KMS-11 (cell line): ENCODE data around the gene PPP4R2.
"Not testable (repeated sequence)": the region's sequence is repeated elsewhere in the genome, so short reads cannot be mapped to it uniquely, and the experiment has no call there.

Source experiments
- H2AFZ ChIP-seq: fragments of 200-600 bp; sonication (generic); 2 replicates; pipeline ENCODE4 v1.6.1; 2016; ENCODE audit warnings: antibody characterized with exemption, mixed run types, low read depth
- H3K27ac ChIP-seq: fragments of 200-600 bp; sonication (generic); 2 replicates; pipeline ENCODE4 v1.6.1; 2016; ENCODE audit warnings: mild to moderate bottlenecking, mixed run types
- H3K27me3 ChIP-seq: fragments of 200-600 bp; sonication (generic); 2 replicates; pipeline ENCODE4 v1.6.1; 2017; ENCODE audit warnings: mild to moderate bottlenecking, low read depth, mixed run types, moderate library complexity; ENCODE audit not compliant: insufficient read depth
- H3K36me3 ChIP-seq: fragments of 200-600 bp; sonication (generic); 2 replicates; pipeline ENCODE4 v1.6.1; 2017; ENCODE audit warnings: mild to moderate bottlenecking, mixed run types; ENCODE audit not compliant: insufficient read depth
- H3K4me1 ChIP-seq: fragments of 200-600 bp; sonication (generic); 2 replicates; pipeline ENCODE4 v1.6.1; 2016; ENCODE audit warnings: mild to moderate bottlenecking, low read depth, mixed run types; ENCODE audit not compliant: poor library complexity, severe bottlenecking
- H3K4me2 ChIP-seq: fragments of 200-600 bp; sonication (generic); 2 replicates; pipeline ENCODE4 v1.7.0; 2016; ENCODE audit warnings: mild to moderate bottlenecking, mixed run types
- H3K4me3 ChIP-seq: fragments of 200-600 bp; sonication (generic); IDR thresholded peaks from 2 replicates; pipeline ENCODE4 v1.6.1; 2017; ENCODE audit warnings: low read depth, low read length, mixed read lengths; ENCODE audit not compliant: insufficient read depth
- H3K79me2 ChIP-seq: fragments of 200-600 bp; sonication (generic); 2 replicates; pipeline ENCODE4 v1.6.1; 2016; ENCODE audit warnings: low read depth, mixed run types; ENCODE audit not compliant: insufficient read depth
- H3K9ac ChIP-seq: fragments of 200-600 bp; sonication (generic); 2 replicates; pipeline ENCODE4 v1.6.1; 2016; ENCODE audit warnings: mild to moderate bottlenecking, mixed run types
- H4K20me1 ChIP-seq: fragments of 200-600 bp; sonication (generic); 2 replicates; pipeline ENCODE4 v1.6.1; 2016; ENCODE audit warnings: mild to moderate bottlenecking, mixed run types; ENCODE audit not compliant: insufficient read depth
- TF ChIP-seq, protein P1 (sequence below): fragments of 200-600 bp; sonication (generic); conservative IDR thresholded peaks from 2 replicates; pipeline ENCODE4 v1.6.1; 2017; ENCODE audit warnings: low read depth, mild to moderate bottlenecking, antibody characterized with exemption, low read length, moderate library complexity, mixed read lengths

PPP4R2 gene

DNA sequence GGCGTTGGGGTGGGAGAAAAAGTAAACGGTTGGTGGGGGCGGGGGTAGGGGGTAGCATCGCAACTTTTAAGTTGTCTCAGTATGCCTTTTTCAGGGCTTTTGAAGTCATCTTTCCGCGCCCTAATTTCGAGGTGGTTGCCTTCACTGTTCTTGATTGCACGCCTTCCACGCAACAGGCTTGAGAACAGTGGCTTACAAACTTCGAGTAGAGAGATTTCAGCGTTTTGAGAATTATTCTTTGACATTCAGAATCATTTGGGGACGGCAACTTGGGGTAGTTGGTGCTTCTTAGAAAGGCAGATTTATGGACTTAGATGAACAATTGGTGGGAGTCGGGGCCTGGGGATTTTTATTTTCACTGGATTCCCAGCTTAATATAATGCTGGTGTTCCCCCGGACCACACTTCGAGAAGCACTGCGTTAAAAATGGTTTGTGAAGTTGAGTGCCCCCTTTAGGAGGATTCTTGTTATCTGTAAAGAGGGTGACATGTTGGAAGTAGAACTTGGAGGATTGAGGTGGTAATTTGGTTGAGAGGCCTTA lies 880 bp downstream of the PPP4R2 start:
- Histone ChIP-seq H3K27ac (peak overlapping the region; percentile 92), H3K36me3 (0 out of 2 replicates have a peak, but pooled peaks cover 4% of the 10 kb centered on the region), H3K79me2 (peaks cover 53% of the 10 kb centered on the region), H3K27me3 (no peaks in the 10 kb centered on the region), H3K9ac (peak overlapping the region; percentile 88), H3K4me1 (peaks cover 29% of the 10 kb centered on the region), H2AFZ (peak overlapping the region; percentile 49), H3K4me3 (peak overlapping the region; percentile 37), H3K4me2 (peak overlapping the region; percentile 85), H4K20me1 (no peaks in the 10 kb centered on the region)
- TF ChIP-seq, protein P1, sequence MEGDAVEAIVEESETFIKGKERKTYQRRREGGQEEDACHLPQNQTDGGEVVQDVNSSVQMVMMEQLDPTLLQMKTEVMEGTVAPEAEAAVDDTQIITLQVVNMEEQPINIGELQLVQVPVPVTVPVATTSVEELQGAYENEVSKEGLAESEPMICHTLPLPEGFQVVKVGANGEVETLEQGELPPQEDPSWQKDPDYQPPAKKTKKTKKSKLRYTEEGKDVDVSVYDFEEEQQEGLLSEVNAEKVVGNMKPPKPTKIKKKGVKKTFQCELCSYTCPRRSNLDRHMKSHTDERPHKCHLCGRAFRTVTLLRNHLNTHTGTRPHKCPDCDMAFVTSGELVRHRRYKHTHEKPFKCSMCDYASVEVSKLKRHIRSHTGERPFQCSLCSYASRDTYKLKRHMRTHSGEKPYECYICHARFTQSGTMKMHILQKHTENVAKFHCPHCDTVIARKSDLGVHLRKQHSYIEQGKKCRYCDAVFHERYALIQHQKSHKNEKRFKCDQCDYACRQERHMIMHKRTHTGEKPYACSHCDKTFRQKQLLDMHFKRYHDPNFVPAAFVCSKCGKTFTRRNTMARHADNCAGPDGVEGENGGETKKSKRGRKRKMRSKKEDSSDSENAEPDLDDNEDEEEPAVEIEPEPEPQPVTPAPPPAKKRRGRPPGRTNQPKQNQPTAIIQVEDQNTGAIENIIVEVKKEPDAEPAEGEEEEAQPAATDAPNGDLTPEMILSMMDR = peak; percentile 22; the same call in 1 of the 2 replicates

DNA sequence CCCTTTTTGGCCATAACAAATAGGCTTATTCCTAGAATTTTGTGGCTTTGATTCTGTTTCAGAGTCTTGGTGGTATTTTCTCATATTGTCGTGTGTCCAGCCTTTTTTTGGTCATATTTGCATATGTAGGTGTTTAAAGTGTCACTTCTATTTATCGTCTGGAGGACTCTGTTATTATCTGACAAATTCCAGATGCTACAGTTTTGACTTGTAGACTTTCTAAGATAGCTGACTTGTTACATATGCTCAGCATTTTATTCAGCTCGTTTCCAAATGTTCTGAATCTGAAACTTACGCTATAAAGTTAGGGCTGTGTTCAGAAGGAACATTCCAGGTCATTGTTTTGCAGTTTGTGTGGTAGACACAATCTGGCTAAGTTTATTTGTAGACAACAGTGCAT lies 1.9 kb downstream of the PPP4R2 start:
- Histone ChIP-seq H3K4me3 (no peak overlapping the region), H3K27ac (no peak overlapping the region), H3K9ac (peak overlapping the region; percentile 88; the same call in 1 of the 2 replicates), H3K4me2 (peak overlapping the region; percentile 85), H3K36me3 (peaks cover 4% of the 10 kb centered on the region; the same call in 1 of the 2 replicates), H3K27me3 (no peaks in the 10 kb centered on the region), H3K79me2 (peaks cover 61% of the 10 kb centered on the region), H2AFZ (no peak overlapping the region), H4K20me1 (no peaks in the 10 kb centered on the region), H3K4me1 (peaks cover 29% of the 10 kb centered on the region)
- TF ChIP-seq, protein P1 = no peak

DNA sequence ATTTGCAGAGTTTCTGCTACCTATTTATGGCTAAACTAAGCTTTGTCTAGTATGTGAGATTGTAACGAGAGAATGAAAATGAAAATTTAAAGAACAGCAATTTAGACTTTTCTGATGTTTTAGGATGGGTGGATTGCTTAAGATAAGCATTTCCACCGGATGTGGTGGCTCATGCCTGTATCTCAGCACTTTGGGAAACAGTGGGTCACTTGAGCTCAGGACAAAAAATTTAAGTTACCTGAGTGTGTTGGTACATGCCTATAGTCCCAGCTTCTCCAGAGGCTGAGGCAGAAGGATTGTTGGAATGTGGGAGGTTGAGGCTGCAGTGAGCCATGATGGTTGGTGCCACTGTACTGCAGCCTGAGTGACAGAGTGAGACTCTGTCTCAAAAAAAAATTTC lies 3.3 kb downstream of the PPP4R2 start:
- Histone ChIP-seq H3K79me2 (peaks cover 74% of the 10 kb centered on the region), H4K20me1 (no peaks in the 10 kb centered on the region), H3K9ac (no peak overlapping the region), H3K4me1 (peaks cover 29% of the 10 kb centered on the region), H3K36me3 (peaks cover 4% of the 10 kb centered on the region; the same call in 1 of the 2 replicates), H3K4me2 (peak overlapping the region; percentile 85), H3K4me3 (no peak overlapping the region), H3K27ac (no peak overlapping the region), H3K27me3 (no peaks in the 10 kb centered on the region), H2AFZ (no peak overlapping the region)
- TF ChIP-seq, protein P1 = no peak

DNA sequence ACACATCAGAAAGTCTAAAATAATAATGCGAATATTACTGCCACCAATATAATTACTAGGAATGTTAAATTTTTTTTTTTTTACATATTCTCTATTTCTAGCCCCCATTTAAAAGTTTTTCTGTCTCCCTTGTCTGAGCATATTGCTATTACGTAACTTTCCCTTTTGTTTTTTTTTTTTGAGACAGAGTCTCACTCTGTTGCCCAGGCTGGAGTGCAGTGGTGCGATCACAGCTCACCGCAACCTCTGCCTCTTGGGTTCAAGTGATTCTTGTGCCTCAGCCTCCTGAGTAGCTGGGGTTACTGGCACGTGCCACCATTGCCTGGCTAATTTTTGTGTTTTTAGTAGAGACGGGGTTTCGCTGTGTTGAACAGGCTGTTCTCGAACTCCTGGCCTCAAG lies 6.4 kb downstream of the PPP4R2 start:
- not testable (repeated sequence) for H3K27ac ChIP-seq, H2AFZ ChIP-seq, H3K27me3 ChIP-seq, H4K20me1 ChIP-seq, H3K9ac ChIP-seq, H3K4me3 ChIP-seq, H3K36me3 ChIP-seq, H3K4me2 ChIP-seq
- Histone ChIP-seq H3K79me2 (peaks cover 92% of the 10 kb centered on the region), H3K4me1 (peaks cover 25% of the 10 kb centered on the region)

DNA sequence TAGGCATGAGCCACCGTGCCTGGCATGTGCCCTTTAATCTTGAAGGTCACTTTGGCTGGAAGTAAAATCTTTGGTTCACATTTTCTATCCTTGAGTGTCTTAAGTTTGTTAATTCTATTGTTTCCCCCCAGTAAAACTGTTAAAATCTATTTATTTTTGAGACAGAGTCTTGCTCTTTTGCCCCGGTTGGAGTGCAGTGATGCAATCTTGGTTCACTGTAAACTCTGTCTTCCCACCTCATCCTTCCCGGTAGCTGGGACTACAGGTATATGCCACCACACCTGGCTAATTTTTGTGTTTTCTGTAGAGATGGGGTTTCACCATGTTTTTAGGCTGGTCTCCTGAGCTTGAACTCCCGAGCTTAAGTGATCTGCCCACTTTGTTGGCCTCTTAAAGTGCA lies 7.7 kb downstream of the PPP4R2 start:
- peaks cover 92% of the 10 kb centered on the region for H3K79me2 ChIP-seq

More for the DNA sequence above, 7.7 kb downstream of the PPP4R2 start:
- no peak overlapping the region for H3K4me3 ChIP-seq
- peaks cover 16% of the 10 kb centered on the region for H3K4me1 ChIP-seq
- H4K20me1 ChIP-seq = peaks cover under 1% of the 10 kb centered on the region; the same call in 1 of the 2 replicates
- no peak overlapping the region for H3K27ac ChIP-seq
- no peak overlapping the region for H3K4me2 ChIP-seq
- H3K9ac ChIP-seq = no peak overlapping the region
- H3K27me3 ChIP-seq = no peaks in the 10 kb centered on the region
- H3K36me3 ChIP-seq = no peaks in the 10 kb centered on the region; the same call in 1 of the 2 replicates
- no peak overlapping the region for H2AFZ ChIP-seq
- TF ChIP-seq, protein P1 = no peak
